ENCODE results near the gene GGT6.
A peak's percentile ranks its signal among the peaks of the same experiment; 100 is the strongest.

GGT6 gene

GRCh38 chr17:4557626-4558346 lies 2.6 kb downstream of the GGT6 start:
- peaks cover 16% of the 10 kb centered on the region for H3K4me1 ChIP-seq (ENCODE audit: insufficient read depth, low read length)
- H3K4me3 ChIP-seq (ENCODE audit: low read length) = no peak overlapping the region
- H3K27me3 ChIP-seq (ENCODE audit: insufficient read depth, low read length) = no peaks in the 10 kb centered on the region
- no peak overlapping the region for H3K27ac ChIP-seq (ENCODE audit: low read depth, low read length)
- H3K9ac ChIP-seq (ENCODE audit: low read depth, low read length) = no peak overlapping the region
- 90% methylated on average over 6 of the region's 6 CpGs for WGBS
- H3K9me3 ChIP-seq (ENCODE audit: insufficient read depth, low read depth, low read length) = no peaks in the 10 kb centered on the region
- peaks cover 15% of the 10 kb centered on the region for H3K36me3 ChIP-seq (ENCODE audit: insufficient read depth, low read length)

GRCh38 chr17:4556996-4557395 lies 3.4 kb downstream of the GGT6 start:
- WGBS = 90% methylated on average over 4 of the region's 4 CpGs
- H3K27me3 ChIP-seq (ENCODE audit: insufficient read depth, low read length) = no peaks in the 10 kb centered on the region
- no peak overlapping the region for H3K9ac ChIP-seq (ENCODE audit: low read depth, low read length)
- H3K9me3 ChIP-seq (ENCODE audit: insufficient read depth, low read depth, low read length) = no peaks in the 10 kb centered on the region
- no peak overlapping the region for H3K4me3 ChIP-seq (ENCODE audit: low read length)
- H3K4me1 ChIP-seq (ENCODE audit: insufficient read depth, low read length) = peaks cover 16% of the 10 kb centered on the region
- no peak overlapping the region for H3K27ac ChIP-seq (ENCODE audit: low read depth, low read length)
- peaks cover 23% of the 10 kb centered on the region for H3K36me3 ChIP-seq (ENCODE audit: insufficient read depth, low read length)

GRCh38 chr17:4555873-4556759 lies 4.3 kb downstream of the GGT6 start:
- peaks cover 16% of the 10 kb centered on the region for H3K4me1 ChIP-seq (ENCODE audit: insufficient read depth, low read length)
- H3K9ac ChIP-seq (ENCODE audit: low read depth, low read length) = peak overlapping the region; percentile 90

GRCh38 chr17:4554997-4555799 lies 5.2 kb downstream of the GGT6 start, which contains the start of gene MYBBP1A:
MYBBP1A (minus strand) TSS chr17:4555384; CDS start chr17:4555324, 60 bp downstream.
- no peaks in the 10 kb centered on the region for H3K27me3 ChIP-seq (ENCODE audit: insufficient read depth, low read length)
- H3K9ac ChIP-seq (ENCODE audit: low read depth, low read length) = peak within 1 kb of the TSS; percentile 90
- 1% methylated on average over 69 of the region's 69 CpGs for WGBS
- no peaks in the 10 kb centered on the region for H3K9me3 ChIP-seq (ENCODE audit: insufficient read depth, low read depth, low read length)
- peak within 1 kb of the TSS; percentile 77 for H3K4me3 ChIP-seq (ENCODE audit: low read length)
- H3K4me1 ChIP-seq (ENCODE audit: insufficient read depth, low read length) = peaks cover 16% of the 10 kb centered on the region
- peak within 1 kb of the TSS; percentile 85 for H3K27ac ChIP-seq (ENCODE audit: low read depth, low read length)
- H3K36me3 ChIP-seq (ENCODE audit: insufficient read depth, low read length) = peaks cover 40% of the 10 kb centered on the region

More at GRCh38 chr17:4555873-4556759, 4.3 kb downstream of the GGT6 start:
- Histone ChIP-seq H3K9me3 (ENCODE audit: insufficient read depth, low read depth, low read length) (no peaks in the 10 kb centered on the region), H3K27me3 (ENCODE audit: insufficient read depth, low read length) (no peaks in the 10 kb centered on the region), H3K4me3 (ENCODE audit: low read length) (peak overlapping the region; percentile 77), H3K36me3 (ENCODE audit: insufficient read depth, low read length) (peaks cover 31% of the 10 kb centered on the region), H3K27ac (ENCODE audit: low read depth, low read length) (peak overlapping the region; percentile 85)
- WGBS = 75% methylated on average over 15 of the region's 17 CpGs

GRCh38 chr17:4554441-4554996 lies 5.9 kb downstream of the GGT6 start:
- Histone ChIP-seq H3K27me3 (ENCODE audit: insufficient read depth, low read length) (no peaks in the 10 kb centered on the region), H3K36me3 (ENCODE audit: insufficient read depth, low read length) (peaks cover 47% of the 10 kb centered on the region), H3K4me3 (ENCODE audit: low read length) (peak overlapping the region; percentile 77), H3K9ac (ENCODE audit: low read depth, low read length) (peak overlapping the region; percentile 90), H3K27ac (ENCODE audit: low read depth, low read length) (peak overlapping the region; percentile 85), H3K4me1 (ENCODE audit: insufficient read depth, low read length) (peaks cover 16% of the 10 kb centered on the region), H3K9me3 (ENCODE audit: insufficient read depth, low read depth, low read length) (no peaks in the 10 kb centered on the region)
- WGBS = 11% methylated on average over 18 of the region's 18 CpGs

- Histone ChIP-seq H3K9ac (ENCODE audit: low read depth, low read length) (peak overlapping the region; percentile 90; the same call in 1 of the 2 replicates), H3K9me3 (ENCODE audit: insufficient read depth, low read depth, low read length) (no peaks in the 10 kb centered on the region), H3K27ac (ENCODE audit: low read depth, low read length) (no peak overlapping the region), H3K36me3 (ENCODE audit: insufficient read depth, low read length) (peaks cover 56% of the 10 kb centered on the region), H3K4me3 (ENCODE audit: low read length) (peak overlapping the region; percentile 77), H3K4me1 (ENCODE audit: insufficient read depth, low read length) (peaks cover 16% of the 10 kb centered on the region), H3K27me3 (ENCODE audit: insufficient read depth, low read length) (no peaks in the 10 kb centered on the region)
- WGBS = 91% methylated on average over 9 of the region's 9 CpGs
These were observed 6.7 kb downstream of the GGT6 start for GRCh38 chr17:4553669-4554068.

GRCh38 chr17:4551796-4552525 lies 8.4 kb downstream of the GGT6 start:
- 94% methylated on average over 27 of the region's 27 CpGs for WGBS
- peaks cover 73% of the 10 kb centered on the region for H3K36me3 ChIP-seq (ENCODE audit: insufficient read depth, low read length)

GRCh38 chr17:4551141-4551540 lies 9.2 kb downstream of the GGT6 start:
- no peaks in the 10 kb centered on the region for H3K27me3 ChIP-seq (ENCODE audit: insufficient read depth, low read length)
- no peak overlapping the region for H3K4me3 ChIP-seq (ENCODE audit: low read length)
- no peak overlapping the region for H3K9ac ChIP-seq (ENCODE audit: low read depth, low read length)
- WGBS = 90% methylated on average over 8 of the region's 8 CpGs
- H3K27ac ChIP-seq (ENCODE audit: low read depth, low read length) = no peak overlapping the region
- peaks cover 12% of the 10 kb centered on the region for H3K4me1 ChIP-seq (ENCODE audit: insufficient read depth, low read length)
- peaks cover 81% of the 10 kb centered on the region for H3K36me3 ChIP-seq (ENCODE audit: insufficient read depth, low read length)
- H3K9me3 ChIP-seq (ENCODE audit: insufficient read depth, low read depth, low read length) = no peaks in the 10 kb centered on the region

More at GRCh38 chr17:4551796-4552525, 8.4 kb downstream of the GGT6 start:
- Histone ChIP-seq H3K4me1 (ENCODE audit: insufficient read depth, low read length) (peaks cover 16% of the 10 kb centered on the region), H3K9me3 (ENCODE audit: insufficient read depth, low read depth, low read length) (no peaks in the 10 kb centered on the region), H3K27ac (ENCODE audit: low read depth, low read length) (no peak overlapping the region), H3K9ac (ENCODE audit: low read depth, low read length) (no peak overlapping the region), H3K4me3 (ENCODE audit: low read length) (no peak overlapping the region), H3K27me3 (ENCODE audit: insufficient read depth, low read length) (no peaks in the 10 kb centered on the region)

GRCh38 chr17:4550534-4551039 lies 9.8 kb downstream of the GGT6 start:
- Histone ChIP-seq H3K9ac (ENCODE audit: low read depth, low read length) (no peak overlapping the region), H3K27me3 (ENCODE audit: insufficient read depth, low read length) (no peaks in the 10 kb centered on the region), H3K27ac (ENCODE audit: low read depth, low read length) (no peak overlapping the region), H3K36me3 (ENCODE audit: insufficient read depth, low read length) (peaks cover 86% of the 10 kb centered on the region), H3K4me3 (ENCODE audit: low read length) (no peak overlapping the region), H3K4me1 (ENCODE audit: insufficient read depth, low read length) (peaks cover 7% of the 10 kb centered on the region), H3K9me3 (ENCODE audit: insufficient read depth, low read depth, low read length) (no peaks in the 10 kb centered on the region)
- WGBS = 96% methylated on average over 16 of the region's 16 CpGs
